GM12872 (cell line): ENCODE measurements around the gene ZNHIT6.

ENCODE experiments used
- CTCF ChIP-seq: IDR thresholded peaks from 3 replicates; pipeline ENCODE4 v1.5.1; 2011; ENCODE audit warnings: low read depth, mild to moderate bottlenecking, low read length, moderate library complexity; ENCODE audit not compliant: insufficient read depth

ZNHIT6 gene

DNA sequence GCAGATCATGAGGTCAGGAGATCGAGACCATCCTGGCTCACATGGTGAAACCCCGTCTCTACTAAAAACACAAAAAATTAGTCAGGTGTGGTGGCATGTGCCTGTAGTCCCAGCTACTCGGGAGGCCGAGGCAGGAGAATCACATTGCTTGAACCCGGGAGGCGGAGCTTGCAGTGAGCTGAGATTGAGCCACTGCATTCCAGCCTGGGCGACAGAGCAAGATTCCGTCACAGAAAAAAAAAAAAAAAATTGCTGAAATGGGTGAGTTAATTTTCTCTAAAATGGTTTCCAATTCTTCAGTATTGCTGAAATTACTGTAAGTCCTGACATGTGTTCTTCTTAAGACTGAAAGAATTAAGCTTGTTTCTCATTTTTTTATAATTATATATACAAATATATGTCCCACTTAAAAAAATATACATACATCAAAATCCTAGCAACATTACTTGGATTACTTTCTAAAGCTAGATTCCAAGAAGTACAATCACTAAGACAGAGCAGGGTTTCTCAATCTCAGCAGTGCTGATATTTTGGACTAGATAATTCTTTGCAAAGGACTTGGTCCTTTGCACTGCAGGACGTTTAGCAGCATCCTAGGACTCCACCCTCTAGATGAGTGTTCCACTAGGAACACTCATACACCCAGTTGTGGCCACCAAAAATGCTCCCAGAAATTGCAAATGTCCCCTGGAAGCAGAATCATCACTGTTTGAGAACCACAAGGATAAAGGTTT is 24.8 kb downstream of the ZNHIT6 start:
- TF ChIP-seq CTCF = no peak

DNA sequence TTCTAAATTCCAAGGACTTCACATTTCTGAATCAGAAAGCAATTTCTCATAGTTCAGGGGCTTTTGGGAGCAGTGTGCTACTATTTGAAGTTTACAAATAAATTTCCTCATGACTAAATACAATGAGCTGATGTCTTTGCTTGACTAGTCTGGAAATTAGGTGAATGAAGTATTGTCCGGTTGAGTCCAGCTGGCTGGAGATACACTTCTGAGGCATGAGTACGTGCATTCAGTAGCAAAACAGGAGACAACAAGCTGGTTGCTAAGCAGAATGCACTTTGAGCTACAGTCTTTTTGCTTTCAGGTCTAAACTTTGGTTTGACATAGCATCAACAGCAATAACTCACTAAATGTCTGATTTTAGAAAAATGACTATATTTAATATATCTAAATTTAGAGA is 27.1 kb downstream of the ZNHIT6 start:
- no peak for TF ChIP-seq CTCF

DNA sequence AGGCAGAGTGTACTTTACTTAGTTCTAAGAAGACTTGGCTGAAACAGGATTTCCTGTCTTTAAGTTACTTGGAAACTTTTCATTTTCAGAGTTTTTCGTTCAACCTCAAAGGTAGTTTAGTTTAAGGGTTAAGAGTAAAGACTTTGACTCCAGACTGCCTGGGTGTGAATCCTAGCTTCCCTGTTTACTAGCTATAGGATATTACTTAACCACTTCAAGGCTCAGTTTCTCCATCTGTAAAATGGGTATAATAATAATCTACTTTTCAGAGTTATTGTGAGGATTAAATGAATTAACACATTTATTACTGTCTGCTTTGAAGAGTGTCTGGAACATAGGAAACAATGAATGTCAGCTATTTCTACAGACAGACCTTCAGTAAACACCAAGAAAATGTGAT is 30.0 kb downstream of the ZNHIT6 start:
- TF ChIP-seq CTCF = no peak

- TF ChIP-seq CTCF = no peak
Observed at GRCh38 chr1:85677656-85678055, 30.6 kb downstream of the ZNHIT6 start.

GRCh38 chr1:85672031-85672660 is 36.1 kb downstream of the ZNHIT6 start:
- no peak for TF ChIP-seq CTCF

- no peak for TF ChIP-seq CTCF
Observed at GRCh38 chr1:85665932-85666331, 42.3 kb downstream of the ZNHIT6 start.

DNA sequence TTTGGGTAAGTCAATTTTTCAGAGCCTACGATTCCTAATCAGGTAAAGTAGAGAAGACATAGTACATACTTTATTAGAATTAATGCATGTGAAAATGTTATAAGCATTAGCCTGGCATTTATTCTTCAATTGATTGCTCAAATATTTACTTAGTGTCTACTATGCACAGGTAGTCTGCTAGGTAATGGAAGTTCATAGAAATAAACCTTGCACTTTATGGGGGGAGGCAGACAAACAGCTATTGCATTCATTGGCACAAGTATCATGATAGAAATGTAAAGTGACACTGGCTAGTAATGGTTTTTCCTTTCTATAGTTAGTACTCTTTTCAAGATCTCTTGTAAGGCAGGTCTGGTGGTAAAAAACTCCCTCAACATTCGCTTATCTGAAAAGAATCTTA is 44.9 kb downstream of the ZNHIT6 start:
- no peak for TF ChIP-seq CTCF
